ENCODE measurements around the gene PDZD7. TPM values are rescaled to one million over a fixed set of nuclear protein-coding genes. Genes with fewer than 3 reads are reported as not detected.
A peak's percentile ranks its signal among the peaks of the same experiment; 100 is the strongest.
"Not testable (repeated sequence)": the region's sequence is repeated elsewhere in the genome, so short reads cannot be mapped to it uniquely, and the experiment has no call there.

PDZD7 gene
- total RNA-seq, 2 experiments from 2014 or later: 1.1 to 1.9 TPM

DNA sequence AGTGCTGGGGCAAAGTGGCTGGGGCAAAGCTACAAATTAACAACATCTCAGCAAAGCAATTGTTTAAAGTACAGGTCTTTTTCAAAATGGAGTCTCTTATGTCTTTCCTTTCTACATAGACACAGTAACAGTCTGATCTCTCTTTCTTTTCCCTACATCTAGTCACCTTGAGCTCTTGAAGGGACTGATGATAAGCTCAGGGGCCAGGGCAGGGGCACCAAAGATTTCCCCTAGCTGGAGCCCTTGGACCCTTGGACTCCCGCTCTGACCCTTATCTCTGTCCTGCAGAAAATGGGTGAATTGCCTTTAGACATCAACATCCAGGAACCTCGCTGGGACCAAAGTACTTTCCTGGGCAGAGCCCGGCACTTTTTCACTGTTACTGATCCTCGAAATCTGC lies 3.5 kb upstream of the PDZD7 start:
- Mint-ChIP-seq H3K36me3 (ENCODE audit: low read depth) (peaks cover 55% of the 10 kb centered on the region), H3K4me1 (peaks cover 27% of the 10 kb centered on the region)
- POLR2A ChIA-PET: interaction anchor here (0.9 to 1.1 kb wide), 2 partner anchors 26 to 27 kb away, joined by 4 read pairs; partner anchors contain the start of gene KAZALD1
- H3K9me3 Mint-ChIP-seq, DNase-seq, H3K27ac Mint-ChIP-seq, H3K4me3 Mint-ChIP-seq, H3K27me3 Mint-ChIP-seq: not testable (repeated sequence)
- CTCF ChIA-PET: interaction anchor here (1.0 to 22.6 kb wide), 4 partner anchors 8 to 42 kb away, joined by 3 to 515 read pairs (median 31); partner anchors contain the start of gene KAZALD1

DNA sequence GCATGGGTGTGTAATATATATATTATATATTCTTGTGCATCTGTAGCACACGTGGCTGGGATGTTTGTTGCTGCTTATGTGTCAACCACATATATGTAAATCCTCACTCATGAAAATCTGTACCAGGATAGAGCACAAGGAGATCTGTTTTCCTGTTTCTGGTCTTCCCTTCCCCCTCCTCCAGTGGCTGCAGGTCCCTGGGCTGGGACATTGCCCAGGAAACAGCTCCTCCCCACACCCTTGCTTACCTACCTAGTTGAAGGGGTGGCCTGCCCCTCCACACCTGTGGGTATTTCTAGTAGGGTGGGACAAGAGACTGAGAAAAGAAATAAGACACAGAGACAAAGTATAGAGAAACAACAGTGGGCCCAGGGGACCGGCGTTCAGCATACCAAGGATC lies 2.3 kb upstream of the PDZD7 start:
- H3K9me3 Mint-ChIP-seq: no peaks in the 10 kb centered on the region
- peak overlapping the region; percentile 96 for H3K27ac Mint-ChIP-seq
- H3K4me1 Mint-ChIP-seq: peaks cover 27% of the 10 kb centered on the region
- ChIA-PET CTCF (interaction anchor here (0.8 to 5.1 kb wide), 3 partner anchors 9 to 36 kb away, joined by 3 to 58 read pairs (median 25); no protein-coding TSS in a partner anchor), POLR2A (interaction anchor here (0.5 to 3.8 kb wide), 4 partner anchors 28 to 402 kb away, joined by 3 to 31 read pairs (median 4); partner anchors contain the start of gene KAZALD1)
- no peak for DNase-seq
- peaks cover 45% of the 10 kb centered on the region for H3K36me3 Mint-ChIP-seq (ENCODE audit: low read depth)
- peak overlapping the region; percentile 91 for H3K4me3 Mint-ChIP-seq
- H3K27me3 Mint-ChIP-seq: peaks cover 7% of the 10 kb centered on the region

DNA sequence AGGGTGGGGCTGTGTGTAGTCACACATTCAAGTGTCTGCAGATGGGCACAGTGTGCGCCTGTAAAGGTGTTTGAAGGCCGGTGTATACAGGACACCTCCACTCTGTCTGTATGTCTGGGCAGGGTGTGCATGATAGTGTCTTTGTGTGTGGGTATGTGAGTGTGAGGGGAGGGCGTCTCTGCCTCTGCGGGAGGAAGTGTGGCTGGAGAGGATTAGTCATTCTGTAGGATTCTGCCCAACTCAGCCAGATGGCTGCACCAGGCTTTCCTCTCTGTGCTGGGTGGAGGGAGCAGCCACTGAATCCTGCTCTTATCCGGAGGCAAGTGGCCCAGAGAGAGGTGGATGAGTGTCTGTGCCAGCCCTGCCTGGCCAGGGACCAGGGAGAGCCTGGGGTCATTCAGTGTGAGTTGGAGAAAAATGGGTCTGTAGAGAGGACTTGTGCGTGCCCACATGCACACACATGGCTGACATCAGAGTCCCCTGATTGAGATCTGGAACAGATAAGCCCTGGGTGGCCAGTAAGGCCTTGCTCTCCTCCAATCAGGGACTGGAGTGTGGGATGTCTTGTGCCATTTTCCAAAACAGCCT lies 1.8 kb upstream of the PDZD7 start:
- H3K4me3 Mint-ChIP-seq: peak overlapping the region; percentile 91
- CTCF ChIA-PET: interaction anchor here (0.8 to 8.6 kb wide), 9 partner anchors 9 to 63 kb away, joined by 3 to 120 read pairs (median 7); partner anchors contain the start of gene KAZALD1
- POLR2A ChIA-PET: interaction anchor here (0.5 to 4.6 kb wide), 10 partner anchors 10 to 662 kb away, joined by 3 to 36 read pairs (median 6); partner anchors contain the start of gene KAZALD1
- H3K9me3 Mint-ChIP-seq: no peaks in the 10 kb centered on the region
- peak; percentile 74 for DNase-seq
- peaks cover 40% of the 10 kb centered on the region for H3K36me3 Mint-ChIP-seq (ENCODE audit: low read depth)
- peak overlapping the region; percentile 96 for H3K27ac Mint-ChIP-seq
- peaks cover 27% of the 10 kb centered on the region for H3K4me1 Mint-ChIP-seq
- peaks cover 11% of the 10 kb centered on the region for H3K27me3 Mint-ChIP-seq

DNA sequence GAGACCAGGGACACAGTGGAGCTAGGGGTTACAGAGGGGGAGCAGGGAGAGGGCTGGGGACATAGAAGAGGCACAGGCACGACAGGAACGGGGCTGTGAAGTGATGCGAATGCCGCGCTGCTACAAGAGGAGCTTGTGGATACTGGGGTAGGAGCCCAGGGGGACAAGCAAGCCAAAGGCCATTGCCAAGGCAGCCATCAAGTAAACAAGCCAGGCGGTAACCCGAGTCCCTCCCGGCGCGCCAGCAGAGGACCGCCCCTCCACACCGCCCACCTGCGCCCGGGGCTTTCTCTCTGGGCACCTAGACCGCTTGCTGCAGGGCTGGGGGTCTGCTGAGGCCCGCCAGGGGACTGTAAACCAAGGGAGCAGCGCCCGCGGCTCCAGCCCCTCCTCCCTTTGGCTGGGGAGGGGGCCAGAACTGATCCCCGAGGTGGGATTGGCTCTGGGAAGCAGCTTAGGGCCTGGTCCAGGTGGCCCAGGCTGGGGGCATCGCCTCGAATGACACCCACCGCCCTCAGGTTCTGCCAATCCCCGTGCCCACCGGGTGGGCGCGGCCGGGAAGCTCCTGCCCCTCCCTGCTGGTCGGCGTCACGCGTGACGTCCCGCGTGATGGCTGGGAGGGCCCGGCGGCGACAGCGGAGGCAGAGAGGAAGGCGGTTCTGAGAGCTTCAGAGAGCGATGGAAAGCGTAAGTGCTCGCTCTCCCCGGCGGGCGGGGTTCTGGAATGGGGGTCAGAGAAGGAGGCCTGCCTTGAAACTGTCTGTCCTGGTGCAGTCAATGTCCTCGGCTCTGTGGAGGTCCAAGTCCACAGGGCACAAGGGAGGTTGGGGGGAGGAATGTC lies 1.1 kb upstream of the PDZD7 start:
- POLR2A ChIA-PET: interaction anchor here (1.0 to 4.6 kb wide), 12 partner anchors 8 to 661 kb away, joined by 3 to 36 read pairs (median 8); partner anchors contain the start of genes KAZALD1 and SLF2
- Mint-ChIP-seq H3K27me3 (peaks cover 14% of the 10 kb centered on the region), H3K4me1 (peaks cover 27% of the 10 kb centered on the region), H3K27ac (peak overlapping the region; percentile 96), H3K9me3 (no peaks in the 10 kb centered on the region), H3K4me3 (peak overlapping the region; percentile 91), H3K36me3 (ENCODE audit: low read depth) (peaks cover 32% of the 10 kb centered on the region)
- CTCF ChIA-PET: interaction anchor here (0.9 to 8.6 kb wide), 13 partner anchors 10 to 63 kb away, joined by 3 to 120 read pairs (median 6); partner anchors contain the start of gene KAZALD1
- peak; percentile 87 for DNase-seq

DNA sequence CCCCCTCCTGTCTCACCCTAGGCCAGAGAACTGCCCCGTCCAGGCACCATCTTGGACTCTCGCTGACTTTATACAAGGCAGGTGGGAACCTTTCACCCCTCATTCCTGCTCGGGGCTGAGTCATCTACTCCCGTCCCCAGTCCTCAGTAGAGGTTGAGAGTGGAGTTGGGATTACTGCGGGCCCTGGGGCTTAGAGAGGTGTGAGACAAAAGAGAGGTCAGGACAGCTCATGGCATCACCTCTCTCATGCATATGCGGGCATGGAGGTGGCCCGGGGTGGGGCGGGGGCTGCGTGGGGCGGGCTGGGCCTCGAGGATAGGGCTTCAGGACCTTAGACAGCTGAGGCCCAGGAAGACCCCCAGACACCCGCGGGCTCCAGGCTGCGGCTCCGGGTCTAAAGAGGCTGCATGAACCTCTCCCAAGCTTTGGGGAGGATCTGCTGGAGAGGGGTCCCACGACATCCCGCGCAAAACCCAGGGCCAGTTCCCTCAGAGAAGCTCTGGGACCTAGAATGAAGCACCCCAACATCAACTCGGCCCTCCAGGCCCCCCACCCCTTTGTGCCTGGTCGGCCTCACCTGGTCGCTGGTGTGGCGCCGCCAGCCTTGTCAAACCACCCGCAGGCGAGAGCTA lies 317 bp downstream of the PDZD7 start:
- peaks cover 14% of the 10 kb centered on the region for H3K27me3 Mint-ChIP-seq
- H3K36me3 Mint-ChIP-seq (ENCODE audit: low read depth): peaks cover 18% of the 10 kb centered on the region
- CTCF ChIA-PET: interaction anchor here (1.0 to 8.6 kb wide), 15 partner anchors 11 to 131 kb away, joined by 3 to 120 read pairs (median 6); partner anchors contain the start of gene KAZALD1

DNA sequence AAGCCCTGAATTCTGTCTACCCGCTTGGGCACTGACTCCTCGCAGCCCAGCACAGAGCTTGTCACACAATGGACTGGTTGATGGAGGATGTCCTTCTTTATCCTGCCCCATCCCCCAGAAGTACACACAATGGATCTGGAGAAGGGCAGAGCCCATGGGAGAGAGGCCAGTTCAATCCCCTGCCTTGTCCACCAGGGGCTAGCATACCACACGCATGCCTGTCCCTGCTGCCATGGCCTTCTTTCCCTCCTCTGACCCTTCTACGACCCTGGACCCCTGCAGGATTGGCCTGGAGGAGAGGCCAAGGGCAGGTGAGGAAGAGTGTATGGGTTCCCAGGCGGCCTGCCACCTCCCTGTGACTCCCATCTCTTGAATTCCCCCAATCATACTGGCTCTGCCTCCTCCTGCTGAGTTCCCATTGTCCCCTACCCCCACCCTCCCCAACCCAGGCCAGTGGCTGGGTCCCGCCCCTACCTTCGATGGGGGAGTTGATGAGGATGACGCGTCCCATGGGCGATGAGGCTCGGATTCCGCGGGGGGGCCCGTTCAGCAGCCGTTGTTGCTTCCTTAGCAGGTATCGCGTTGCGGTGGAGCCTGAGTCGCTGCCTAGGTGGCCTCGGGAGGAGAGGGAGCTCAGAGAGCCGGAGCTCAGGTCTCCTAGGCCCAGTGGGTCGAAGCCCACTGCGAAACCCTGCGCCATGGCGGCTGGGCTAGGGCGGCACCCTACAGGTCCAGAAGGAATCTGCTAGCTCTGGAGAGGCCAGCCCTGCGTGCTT lies 1.2 kb downstream of the PDZD7 start:
- no peaks in the 10 kb centered on the region for H3K9me3 Mint-ChIP-seq
- H3K4me1 Mint-ChIP-seq: peaks cover 26% of the 10 kb centered on the region
- CTCF ChIA-PET: interaction anchor here (0.7 to 8.6 kb wide), 8 partner anchors 12 to 37 kb away, joined by 3 to 120 read pairs (median 8); no protein-coding TSS in a partner anchor
- POLR2A ChIA-PET: interaction anchor here (1.2 to 4.6 kb wide), 5 partner anchors 10 to 31 kb away, joined by 4 to 36 read pairs (median 25); partner anchors contain the start of genes KAZALD1 and LZTS2
- no peak overlapping the region for H3K4me3 Mint-ChIP-seq
- H3K36me3 Mint-ChIP-seq (ENCODE audit: low read depth): peaks cover 13% of the 10 kb centered on the region
- no peak overlapping the region for H3K27ac Mint-ChIP-seq
- no peak for DNase-seq
- H3K27me3 Mint-ChIP-seq: peaks cover 14% of the 10 kb centered on the region

More for the DNA sequence above, 317 bp downstream of the PDZD7 start:
- peaks cover 27% of the 10 kb centered on the region for H3K4me1 Mint-ChIP-seq
- no peaks in the 10 kb centered on the region for H3K9me3 Mint-ChIP-seq
- POLR2A ChIA-PET: interaction anchor here (0.6 to 4.6 kb wide), 14 partner anchors 9 to 665 kb away, joined by 3 to 36 read pairs (median 6); partner anchors contain the start of genes KAZALD1 and SLF2
- H3K4me3 Mint-ChIP-seq: peak overlapping the region; percentile 91
- H3K27ac Mint-ChIP-seq: no peak overlapping the region
- DNase-seq: no peak

DNA sequence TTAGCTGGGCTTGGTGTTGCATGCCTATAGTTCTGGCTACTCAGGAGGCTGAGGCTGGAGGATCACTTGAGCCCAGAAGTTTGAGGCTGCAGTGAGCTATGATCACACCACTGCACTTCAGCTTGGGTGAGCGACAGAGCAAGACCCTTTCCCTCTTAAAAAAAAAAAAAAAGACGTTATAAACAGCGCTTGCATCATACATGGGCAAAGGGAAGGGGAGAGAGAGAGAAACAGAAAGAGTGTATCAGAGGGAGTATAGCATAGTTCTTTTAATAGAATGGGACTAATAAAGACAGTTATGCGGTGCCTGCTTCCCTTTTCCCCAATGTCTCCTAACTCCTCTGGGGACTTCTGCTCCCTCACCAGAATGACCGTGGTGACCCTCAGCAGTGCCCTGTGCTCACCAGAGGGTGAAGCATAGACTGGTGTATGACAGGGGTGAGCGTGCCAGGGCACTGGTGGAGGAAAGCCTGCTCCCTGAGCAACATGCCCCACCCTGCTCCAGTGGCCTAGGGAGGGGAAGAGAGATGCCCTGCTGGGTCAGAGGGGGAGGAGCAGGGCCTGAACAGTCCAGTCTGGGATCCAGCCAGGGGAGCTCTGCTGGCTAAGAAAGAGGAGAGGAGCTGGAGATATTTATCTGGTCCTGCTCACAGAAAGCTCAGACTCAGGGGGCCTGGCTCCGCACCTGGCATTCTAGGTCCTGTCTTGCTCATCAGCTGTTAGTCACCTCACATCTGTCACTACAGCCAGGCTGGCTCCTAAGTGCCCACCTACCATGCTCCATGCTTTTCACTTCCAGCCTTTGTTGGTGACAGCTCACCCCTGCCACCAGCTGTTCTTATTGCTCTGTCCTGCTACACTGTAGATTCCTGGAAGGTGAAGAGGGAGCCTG lies 2.2 kb downstream of the PDZD7 start:
- Mint-ChIP-seq H3K4me3 (no peak overlapping the region), H3K36me3 (ENCODE audit: low read depth) (peaks cover 8% of the 10 kb centered on the region), H3K27me3 (peaks cover 14% of the 10 kb centered on the region), H3K4me1 (peaks cover 20% of the 10 kb centered on the region), H3K9me3 (no peaks in the 10 kb centered on the region), H3K27ac (no peak overlapping the region)
- no peak for DNase-seq
- CTCF ChIA-PET: interaction anchor here (0.6 to 8.6 kb wide), 5 partner anchors 12 to 58 kb away, joined by 3 to 120 read pairs (median 4); no protein-coding TSS in a partner anchor
- POLR2A ChIA-PET: interaction anchor here (1.2 to 4.6 kb wide), 2 partner anchors 13 to 30 kb away, joined by 4 to 25 read pairs; partner anchors contain the start of gene LZTS2

DNA sequence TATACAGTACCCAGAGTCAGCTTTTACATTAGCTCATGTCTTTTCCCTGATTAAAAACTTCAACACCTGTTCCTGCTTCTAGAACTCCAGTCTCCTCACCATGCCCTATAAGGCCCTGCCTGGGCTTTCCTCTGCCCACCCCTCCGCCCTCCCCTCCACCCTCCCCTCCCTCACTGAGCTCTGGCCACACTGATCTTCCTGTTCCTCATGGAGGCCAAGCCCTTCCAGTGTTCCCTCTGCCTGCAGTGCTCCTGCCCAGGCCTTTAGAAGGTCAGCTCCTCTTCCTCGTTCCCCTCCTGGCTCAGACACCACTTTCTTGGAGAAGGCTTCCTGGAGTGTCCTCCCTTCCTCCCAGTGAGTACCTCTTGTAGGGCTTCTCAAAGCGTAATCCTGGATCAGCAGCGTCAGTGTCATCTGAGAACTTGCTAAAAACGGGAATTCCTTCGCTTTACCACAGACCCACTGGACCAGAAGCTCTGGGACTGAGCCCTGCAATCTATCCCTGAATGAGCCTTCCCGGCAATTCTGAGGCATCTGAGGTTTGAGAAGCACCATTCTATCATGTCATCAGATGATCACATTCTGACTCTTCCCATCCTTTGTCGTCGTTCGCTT lies 3.7 kb downstream of the PDZD7 start:
- Mint-ChIP-seq H3K27ac (no peak overlapping the region), H3K9me3 (no peaks in the 10 kb centered on the region), H3K4me1 (peaks cover 5% of the 10 kb centered on the region), H3K4me3 (no peak overlapping the region), H3K36me3 (ENCODE audit: low read depth) (peaks cover under 1% of the 10 kb centered on the region), H3K27me3 (peaks cover 14% of the 10 kb centered on the region)
- ChIA-PET CTCF (interaction anchor here (0.6 to 8.6 kb wide), 5 partner anchors 11 to 115 kb away, joined by 3 to 120 read pairs (median 3); no protein-coding TSS in a partner anchor), POLR2A (interaction anchor here (2.2 kb wide), 1 partner anchor 16 kb away, joined by 7 read pairs; no protein-coding TSS in a partner anchor)
- no peak for DNase-seq

DNA sequence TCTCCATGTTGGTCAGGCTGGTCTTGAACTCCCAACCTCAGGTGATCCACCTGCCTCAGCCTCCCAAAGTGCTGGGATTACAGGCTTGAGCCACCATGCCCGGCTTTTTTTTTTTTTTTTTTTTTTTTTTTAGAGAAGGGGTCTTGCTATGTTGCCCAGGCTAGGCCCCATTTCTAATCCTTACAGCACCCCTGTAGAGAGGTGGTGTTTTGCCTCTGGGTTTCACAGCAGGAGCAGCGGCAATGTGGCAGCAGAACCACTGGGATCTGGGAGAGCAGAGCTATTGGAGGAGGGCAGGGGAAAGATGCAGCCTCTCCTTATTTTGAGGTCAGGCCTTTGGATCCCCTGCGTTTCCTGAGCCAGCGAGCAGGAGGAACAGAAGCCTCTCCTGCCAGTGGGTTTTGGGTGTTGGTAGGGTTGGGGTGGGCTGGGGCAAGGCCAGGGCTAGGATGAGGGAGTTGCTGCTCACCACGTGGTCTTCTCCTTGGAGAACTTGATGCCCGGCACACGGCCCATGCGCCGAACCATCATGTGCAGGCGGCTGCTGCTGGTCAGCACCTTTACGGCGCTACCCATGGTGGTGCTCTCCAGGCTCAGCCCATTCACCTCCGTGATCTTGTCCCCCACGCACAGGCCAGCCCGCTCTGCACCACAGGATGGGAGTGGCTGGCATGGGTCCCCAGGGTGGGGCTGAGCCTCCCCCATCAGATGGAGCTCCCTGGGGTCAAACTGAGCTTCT lies 7.8 kb downstream of the PDZD7 start:
- H3K27ac Mint-ChIP-seq: no peak overlapping the region
- POLR2A ChIA-PET: no interaction called here
- DNase-seq: no peak
- peaks cover 5% of the 10 kb centered on the region for H3K4me1 Mint-ChIP-seq
- no peaks in the 10 kb centered on the region for H3K9me3 Mint-ChIP-seq
- CTCF ChIA-PET: interaction anchor here (1.7 kb wide), 1 partner anchor 25 kb away, joined by 4 read pairs; no protein-coding TSS in a partner anchor
- peaks cover 19% of the 10 kb centered on the region for H3K27me3 Mint-ChIP-seq
- no peak overlapping the region for H3K4me3 Mint-ChIP-seq
- no peaks in the 10 kb centered on the region for H3K36me3 Mint-ChIP-seq (ENCODE audit: low read depth)

DNA sequence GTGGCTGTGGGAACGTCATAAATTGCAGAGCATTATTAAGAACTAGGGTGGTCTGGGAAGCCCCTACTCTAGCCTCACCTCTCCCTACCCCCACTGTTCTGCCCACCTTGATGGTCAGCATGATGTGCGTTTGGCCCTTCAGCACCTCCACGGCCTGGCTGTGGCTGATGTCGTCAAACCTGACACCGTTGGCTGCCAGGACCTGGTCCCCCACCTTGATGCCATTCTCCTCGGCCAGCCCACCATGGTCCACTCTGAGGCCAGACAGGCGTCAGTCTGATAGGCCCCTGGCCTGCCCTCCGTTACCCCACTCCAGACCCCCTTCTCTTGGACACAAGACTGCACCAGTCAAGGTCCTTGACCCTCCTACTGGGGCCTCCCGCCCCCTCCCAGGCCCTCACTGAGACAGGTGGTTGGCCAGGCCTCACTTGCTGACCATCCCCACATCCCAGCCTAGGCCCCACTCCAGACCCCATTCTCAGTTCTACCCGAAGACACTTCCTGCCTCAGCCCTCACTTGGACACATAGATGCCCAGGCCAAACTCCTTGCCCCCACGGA lies 9.2 kb downstream of the PDZD7 start:
- Mint-ChIP-seq H3K27me3 (peaks cover 19% of the 10 kb centered on the region), H3K9me3 (no peaks in the 10 kb centered on the region), H3K27ac (no peak overlapping the region), H3K4me1 (peaks cover 5% of the 10 kb centered on the region), H3K36me3 (ENCODE audit: low read depth) (no peaks in the 10 kb centered on the region), H3K4me3 (no peak overlapping the region)
- CTCF ChIA-PET: interaction anchor here (1.7 kb wide), 1 partner anchor 24 kb away, joined by 4 read pairs; no protein-coding TSS in a partner anchor
- DNase-seq: no peak
- POLR2A ChIA-PET: no interaction called here

All from activated CD4-positive, alpha-beta memory T cell treated with anti-CD3 and anti-CD28 coated beads, Interleukin-2, amount 10 ng/mL, durations not matched to agents 7 days and 5 days (primary cell).